ENCODE data around the gene NEUROD4. TPM values are rescaled to one million over a fixed set of nuclear protein-coding genes. Genes with fewer than 3 reads are reported as not detected.

The NEUROD4 gene
- total and polyA plus RNA-seq, 10 of the 15 experiments (the other 5 are each of a cell fraction or from before 2014, with no cell fraction given): 0.06 TPM; not detected in 9

DNA sequence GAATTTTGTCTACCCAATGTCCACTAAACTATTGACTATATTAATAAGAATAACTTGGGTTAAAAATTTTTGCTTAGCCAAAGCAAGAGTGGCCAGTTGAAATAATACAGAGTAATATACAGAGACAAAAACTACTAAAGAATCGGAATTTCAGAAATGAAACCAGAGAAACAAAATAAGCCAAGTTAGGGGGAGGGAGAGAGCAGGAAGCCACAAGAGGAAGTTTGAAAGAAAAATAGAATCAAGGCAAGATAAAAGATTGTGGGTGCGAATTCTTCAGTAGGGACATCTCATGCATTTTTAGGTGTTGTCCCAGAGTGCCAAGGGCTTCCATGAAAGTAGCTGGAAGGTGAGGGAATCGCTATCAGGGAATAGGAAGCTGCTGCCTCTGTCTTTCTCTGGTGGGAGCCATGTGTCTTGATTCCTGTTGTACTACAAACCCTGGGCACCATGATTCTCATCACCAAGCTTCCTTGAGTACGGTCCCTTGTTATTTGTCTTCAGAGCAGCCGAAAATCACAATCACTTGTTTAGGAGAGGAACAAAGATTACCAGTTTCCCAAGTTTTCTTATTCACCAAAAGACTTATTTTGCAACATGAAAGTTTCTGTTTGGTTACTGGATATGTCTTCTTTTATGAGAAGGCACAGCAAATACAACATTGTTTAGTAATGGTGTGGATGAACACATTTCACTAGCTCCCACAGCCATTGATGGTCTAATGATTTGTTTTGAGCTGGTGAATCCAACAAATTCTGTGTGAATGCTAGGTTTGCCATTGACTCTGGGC is 16.7 kb downstream of the NEUROD4 start:
- no peak overlapping the region for H3K4me3 ChIP-seq
- TF ChIP-seq ZNF207 (IDR thresholded peaks at IDR 0.05; ENCODE audit: borderline replicate concordance) (no peak), SMC3 (IDR thresholded peaks at IDR 0.05; ENCODE audit: borderline replicate concordance, low read length) (no peak), HDGF (IDR thresholded peaks at IDR 0.05) (no peak), CHD4 (IDR thresholded peaks at IDR 0.05) (no peak), KAT2A (conservative IDR thresholded peaks at IDR 0.05; ENCODE audit: control insufficient read depth, low read depth, low read length) (no peak), EP300 (IDR thresholded peaks at IDR 0.05; ENCODE audit: borderline replicate concordance in 1 of 2, control insufficient read depth in 1 of 2, low read depth in 2 of 2, low read length in 2 of 2) (no peak), POU2F2 (IDR thresholded peaks at IDR 0.05; ENCODE audit: borderline replicate concordance, low read depth, low read length) (no peak), SMAD1 (IDR thresholded peaks at IDR 0.05; ENCODE audit: low read depth, partially characterized antibody) (no peak), JUNB (IDR thresholded peaks at IDR 0.05) (no peak), KLF5 (IDR thresholded peaks at IDR 0.05; ENCODE audit: partially characterized antibody) (no peak)
- TF ChIP-seq, protein P1, sequence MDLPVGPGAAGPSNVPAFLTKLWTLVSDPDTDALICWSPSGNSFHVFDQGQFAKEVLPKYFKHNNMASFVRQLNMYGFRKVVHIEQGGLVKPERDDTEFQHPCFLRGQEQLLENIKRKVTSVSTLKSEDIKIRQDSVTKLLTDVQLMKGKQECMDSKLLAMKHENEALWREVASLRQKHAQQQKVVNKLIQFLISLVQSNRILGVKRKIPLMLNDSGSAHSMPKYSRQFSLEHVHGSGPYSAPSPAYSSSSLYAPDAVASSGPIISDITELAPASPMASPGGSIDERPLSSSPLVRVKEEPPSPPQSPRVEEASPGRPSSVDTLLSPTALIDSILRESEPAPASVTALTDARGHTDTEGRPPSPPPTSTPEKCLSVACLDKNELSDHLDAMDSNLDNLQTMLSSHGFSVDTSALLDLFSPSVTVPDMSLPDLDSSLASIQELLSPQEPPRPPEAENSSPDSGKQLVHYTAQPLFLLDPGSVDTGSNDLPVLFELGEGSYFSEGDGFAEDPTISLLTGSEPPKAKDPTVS (IDR thresholded peaks at IDR 0.05; ENCODE audit: low read depth, low read length): no peak
- TF ChIP-seq, protein P2, sequence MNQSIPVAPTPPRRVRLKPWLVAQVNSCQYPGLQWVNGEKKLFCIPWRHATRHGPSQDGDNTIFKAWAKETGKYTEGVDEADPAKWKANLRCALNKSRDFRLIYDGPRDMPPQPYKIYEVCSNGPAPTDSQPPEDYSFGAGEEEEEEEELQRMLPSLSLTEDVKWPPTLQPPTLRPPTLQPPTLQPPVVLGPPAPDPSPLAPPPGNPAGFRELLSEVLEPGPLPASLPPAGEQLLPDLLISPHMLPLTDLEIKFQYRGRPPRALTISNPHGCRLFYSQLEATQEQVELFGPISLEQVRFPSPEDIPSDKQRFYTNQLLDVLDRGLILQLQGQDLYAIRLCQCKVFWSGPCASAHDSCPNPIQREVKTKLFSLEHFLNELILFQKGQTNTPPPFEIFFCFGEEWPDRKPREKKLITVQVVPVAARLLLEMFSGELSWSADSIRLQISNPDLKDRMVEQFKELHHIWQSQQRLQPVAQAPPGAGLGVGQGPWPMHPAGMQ (IDR thresholded peaks at IDR 0.05; ENCODE audit: borderline replicate concordance): no peak
- TF ChIP-seq, protein P3, sequence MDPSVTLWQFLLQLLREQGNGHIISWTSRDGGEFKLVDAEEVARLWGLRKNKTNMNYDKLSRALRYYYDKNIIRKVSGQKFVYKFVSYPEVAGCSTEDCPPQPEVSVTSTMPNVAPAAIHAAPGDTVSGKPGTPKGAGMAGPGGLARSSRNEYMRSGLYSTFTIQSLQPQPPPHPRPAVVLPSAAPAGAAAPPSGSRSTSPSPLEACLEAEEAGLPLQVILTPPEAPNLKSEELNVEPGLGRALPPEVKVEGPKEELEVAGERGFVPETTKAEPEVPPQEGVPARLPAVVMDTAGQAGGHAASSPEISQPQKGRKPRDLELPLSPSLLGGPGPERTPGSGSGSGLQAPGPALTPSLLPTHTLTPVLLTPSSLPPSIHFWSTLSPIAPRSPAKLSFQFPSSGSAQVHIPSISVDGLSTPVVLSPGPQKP (IDR thresholded peaks at IDR 0.05; ENCODE audit: low read depth, low read length): no peak
- TF ChIP-seq, protein P4, sequence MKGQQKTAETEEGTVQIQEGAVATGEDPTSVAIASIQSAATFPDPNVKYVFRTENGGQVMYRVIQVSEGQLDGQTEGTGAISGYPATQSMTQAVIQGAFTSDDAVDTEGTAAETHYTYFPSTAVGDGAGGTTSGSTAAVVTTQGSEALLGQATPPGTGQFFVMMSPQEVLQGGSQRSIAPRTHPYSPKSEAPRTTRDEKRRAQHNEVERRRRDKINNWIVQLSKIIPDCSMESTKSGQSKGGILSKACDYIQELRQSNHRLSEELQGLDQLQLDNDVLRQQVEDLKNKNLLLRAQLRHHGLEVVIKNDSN (IDR thresholded peaks at IDR 0.05; ENCODE audit: borderline replicate concordance, extremely low read length, insufficient read depth, low read depth, low read length): no peak
- TF ChIP-seq, protein P5, sequence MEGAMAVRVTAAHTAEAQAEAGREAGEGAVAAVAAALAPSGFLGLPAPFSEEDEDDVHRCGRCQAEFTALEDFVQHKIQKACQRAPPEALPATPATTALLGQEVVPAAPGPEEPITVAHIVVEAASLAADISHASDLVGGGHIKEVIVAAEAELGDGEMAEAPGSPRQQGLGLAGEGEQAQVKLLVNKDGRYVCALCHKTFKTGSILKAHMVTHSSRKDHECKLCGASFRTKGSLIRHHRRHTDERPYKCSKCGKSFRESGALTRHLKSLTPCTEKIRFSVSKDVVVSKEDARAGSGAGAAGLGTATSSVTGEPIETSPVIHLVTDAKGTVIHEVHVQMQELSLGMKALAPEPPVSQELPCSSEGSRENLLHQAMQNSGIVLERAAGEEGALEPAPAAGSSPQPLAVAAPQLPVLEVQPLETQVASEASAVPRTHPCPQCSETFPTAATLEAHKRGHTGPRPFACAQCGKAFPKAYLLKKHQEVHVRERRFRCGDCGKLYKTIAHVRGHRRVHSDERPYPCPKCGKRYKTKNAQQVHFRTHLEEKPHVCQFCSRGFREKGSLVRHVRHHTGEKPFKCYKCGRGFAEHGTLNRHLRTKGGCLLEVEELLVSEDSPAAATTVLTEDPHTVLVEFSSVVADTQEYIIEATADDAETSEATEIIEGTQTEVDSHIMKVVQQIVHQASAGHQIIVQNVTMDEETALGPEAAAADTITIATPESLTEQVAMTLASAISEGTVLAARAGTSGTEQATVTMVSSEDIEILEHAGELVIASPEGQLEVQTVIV (IDR thresholded peaks at IDR 0.05; ENCODE audit: borderline replicate concordance, partially characterized antibody): no peak

More for the DNA sequence above, 16.7 kb downstream of the NEUROD4 start:
- peaks cover 0 to 10% of the 10 kb centered on the region in 2 experiments; a peak in 2 of 4 replicates for H3K27me3 ChIP-seq (replicated peaks in 1 of 2; ENCODE audit: control insufficient read depth in 2 of 2, insufficient read depth in 2 of 2, low read length in 1 of 2)
- no peaks in the 10 kb centered on the region for H4K20me1 ChIP-seq (ENCODE audit: control insufficient read depth, insufficient read depth)
- no peak overlapping the region for H3K27ac ChIP-seq (ENCODE audit: control insufficient read depth, insufficient read depth)
- no peak for ATAC-seq
- no peak for DNase-seq (ENCODE audit: low read depth, low spot score)
- ChIA-PET CTCF (interaction anchor here (1.7 kb wide), 1 partner anchor 344 kb away, joined by 4 read pairs; no protein-coding TSS in a partner anchor), RAD21 (ENCODE audit: unreplicated experiment) (no interaction called here), POLR2A (no interaction called here), SMC1A (ENCODE audit: uncharacterized antibody, unreplicated experiment) (interaction anchor here (1.5 kb wide), 1 partner anchor 9 kb away, joined by 3 read pairs; no protein-coding TSS in a partner anchor)
- H3K4me1 ChIP-seq (ENCODE audit: control insufficient read depth, insufficient read depth, low read length): no peaks in the 10 kb centered on the region
- no peak overlapping the region for H3K9ac ChIP-seq (ENCODE audit: control insufficient read depth, insufficient read depth, low read length)
- H3K9me3 ChIP-seq (replicated peaks; ENCODE audit: control insufficient read depth, insufficient read depth, low read length): no peaks in the 10 kb centered on the region
- H3K36me3 ChIP-seq (ENCODE audit: control insufficient read depth in 2 of 2, insufficient read depth in 2 of 2, low read length in 1 of 2): no peaks in the 10 kb centered on the region
- FAIRE-seq: no peak
- no peak overlapping the region for H2AFZ ChIP-seq (ENCODE audit: control insufficient read depth, low read depth, low read length)
- in situ Hi-C loops (cut with MboI) (no loop called here), intact Hi-C loops (cut with micrococcal nuclease; ENCODE audit: unreplicated experiment) (no loop called here)
- H3K79me2 ChIP-seq (ENCODE audit: control insufficient read depth, insufficient read depth, low read length): no peaks in the 10 kb centered on the region
- 21% methylated on average over 5 of the region's 5 CpGs for WGBS (ENCODE audit: insufficient coverage, insufficient replicate concordance, low lambda C conversion rate, missing lambda C conversion rate)
- no peak overlapping the region; the same call in 1 of the 2 replicates for H3K4me2 ChIP-seq (ENCODE audit: control insufficient read depth, insufficient read depth)
- BruUV-seq (replicated peaks): no TSS peak

All from GM12878 (cell line).